Endothelial cell (in vitro differentiated cells): ENCODE measurements around the gene LLPH. TPM values are rescaled to one million over a fixed set of nuclear protein-coding genes. Genes with fewer than 3 reads are reported as not detected.

Experiments used
- DNase-seq: peaks from one replicate; pipeline ENCODE4 v3.0.0; 2021; ENCODE audit warnings: low spot score
- H3K27ac Mint-ChIP-seq: one replicate; pipeline ENCODE4 v1.8.0; 2021; ENCODE audit warnings: mixed read lengths, inconsistent platforms; ENCODE audit not compliant: unreplicated experiment
- H3K27me3 Mint-ChIP-seq: one replicate; pipeline ENCODE4 v1.8.0; 2021; ENCODE audit warnings: mild to moderate bottlenecking, moderate library complexity, mixed read lengths, inconsistent platforms; ENCODE audit not compliant: unreplicated experiment
- H3K36me3 Mint-ChIP-seq: one replicate; pipeline ENCODE4 v1.8.0; 2021; ENCODE audit warnings: mild to moderate bottlenecking, low read depth, mixed read lengths, inconsistent platforms; ENCODE audit not compliant: unreplicated experiment
- H3K4me1 Mint-ChIP-seq: one replicate; pipeline ENCODE4 v1.8.0; 2021; ENCODE audit warnings: mild to moderate bottlenecking, mixed read lengths, inconsistent platforms; ENCODE audit not compliant: unreplicated experiment
- H3K4me3 Mint-ChIP-seq: one replicate; pipeline ENCODE4 v1.8.0; 2021; ENCODE audit warnings: mild to moderate bottlenecking, mixed read lengths, inconsistent platforms; ENCODE audit not compliant: unreplicated experiment
- H3K9me3 Mint-ChIP-seq: one replicate; pipeline ENCODE4 v1.8.0; 2021; ENCODE audit warnings: mixed read lengths, inconsistent platforms; ENCODE audit not compliant: unreplicated experiment
- CTCF ChIP-seq: fragments of 200-600 bp; sonication (generic); IDR thresholded peaks from one replicate; pipeline ENCODE4 v1.5.0; 2021; ENCODE audit warnings: antibody characterized with exemption; ENCODE audit not compliant: unreplicated experiment
- total RNA-seq: library from RNA; stranded (reverse); fragmentation: NEBNext Ultra II Directional; extraction: Animal tissue kit (Norgen Biotek cat#: 25700); gene quantifications from one replicate; pipeline ENCODE4 v1.2.1, GENCODE V29; 2021; ENCODE audit not compliant: unreplicated experiment

The LLPH gene
- total RNA-seq, 1 donor from 2014 or later: 20.9 TPM

DNA sequence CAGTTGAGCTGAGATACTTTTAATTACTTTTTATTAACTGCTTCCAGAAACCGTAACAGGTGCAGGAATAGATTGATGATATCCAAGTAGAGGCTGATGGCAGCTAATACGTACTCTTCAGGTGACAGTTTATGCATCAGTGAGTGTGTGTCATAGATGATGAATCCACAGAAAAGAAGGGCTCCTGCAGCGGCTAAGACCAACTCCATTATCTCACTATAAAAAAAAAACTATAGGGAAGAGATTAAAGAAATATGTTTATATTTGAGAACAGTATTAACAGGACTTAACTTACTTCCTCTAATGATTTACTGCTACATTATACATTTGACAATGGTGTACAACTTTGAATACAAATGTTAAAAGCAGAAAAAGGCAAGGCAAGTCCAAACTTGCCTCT lies 7.4 kb upstream of the LLPH start:
- no peak overlapping the region for H3K4me3 Mint-ChIP-seq
- peaks cover under 1% of the 10 kb centered on the region for H3K4me1 Mint-ChIP-seq
- TF ChIP-seq CTCF: no peak
- DNase-seq: no peak
- no peak overlapping the region for H3K27ac Mint-ChIP-seq
- peaks cover 43% of the 10 kb centered on the region for H3K36me3 Mint-ChIP-seq
- H3K9me3 Mint-ChIP-seq: no peaks in the 10 kb centered on the region
- no peaks in the 10 kb centered on the region for H3K27me3 Mint-ChIP-seq

- H3K27ac Mint-ChIP-seq: peak overlapping the region; percentile 75
Measured at GRCh38 chr12:66132408-66132807, 1.9 kb upstream of the LLPH start.

GRCh38 chr12:66131067-66131688 lies 628 bp upstream of the LLPH start:
- peak overlapping the region; percentile 90 for H3K27ac Mint-ChIP-seq
- peaks cover 4% of the 10 kb centered on the region for H3K27me3 Mint-ChIP-seq
- peak overlapping the region; percentile 98 for H3K4me3 Mint-ChIP-seq
- H3K4me1 Mint-ChIP-seq: peaks cover 30% of the 10 kb centered on the region
- H3K9me3 Mint-ChIP-seq: no peaks in the 10 kb centered on the region
- peaks cover 12% of the 10 kb centered on the region for H3K36me3 Mint-ChIP-seq
- DNase-seq: no peak
- no peak for TF ChIP-seq CTCF

More at GRCh38 chr12:66132408-66132807, 1.9 kb upstream of the LLPH start:
- DNase-seq: no peak
- Mint-ChIP-seq H3K9me3 (no peaks in the 10 kb centered on the region), H3K4me1 (peaks cover 30% of the 10 kb centered on the region), H3K27me3 (peaks cover 3% of the 10 kb centered on the region), H3K36me3 (peaks cover 12% of the 10 kb centered on the region), H3K4me3 (no peak overlapping the region)
- no peak for TF ChIP-seq CTCF

GRCh38 chr12:66129934-66130266 lies 650 bp downstream of the LLPH start:
- H3K9me3 Mint-ChIP-seq: no peaks in the 10 kb centered on the region
- H3K4me1 Mint-ChIP-seq: peaks cover 30% of the 10 kb centered on the region
- peaks cover 4% of the 10 kb centered on the region for H3K27me3 Mint-ChIP-seq
- TF ChIP-seq CTCF: no peak
- no peak for DNase-seq
- peaks cover 14% of the 10 kb centered on the region for H3K36me3 Mint-ChIP-seq
- H3K27ac Mint-ChIP-seq: peak overlapping the region; percentile 90
- H3K4me3 Mint-ChIP-seq: peak overlapping the region; percentile 98

- DNase-seq: no peak
- Mint-ChIP-seq H3K27ac (no peak overlapping the region), H3K9me3 (no peaks in the 10 kb centered on the region), H3K36me3 (peaks cover 22% of the 10 kb centered on the region), H3K4me1 (peaks cover 27% of the 10 kb centered on the region), H3K27me3 (peaks cover 4% of the 10 kb centered on the region), H3K4me3 (no peak overlapping the region)
- no peak for TF ChIP-seq CTCF
Measured at GRCh38 chr12:66127650-66128049, 2.9 kb downstream of the LLPH start.
